ENCODE data around the gene NPAS1. TPM values are rescaled to one million over a fixed set of nuclear protein-coding genes. Genes with fewer than 3 reads are reported as not detected.

NPAS1 gene
- total RNA-seq, 1 donor from 2014 or later, result 2.0 TPM

GRCh38 chr19:47013041-47013517 is 6.6 kb upstream of the NPAS1 start:
- DNase-seq (ENCODE audit: low read depth), result peak; percentile 76

- no peak for DNase-seq (ENCODE audit: low read depth)
Measured at GRCh38 chr19:47018923-47019322, 714 bp upstream of the NPAS1 start.

- no peak for DNase-seq (ENCODE audit: low read depth)
Measured at GRCh38 chr19:47020132-47020805, 632 bp downstream of the NPAS1 start.

GRCh38 chr19:47020992-47021496 is 1.4 kb downstream of the NPAS1 start:
- no peak for DNase-seq (ENCODE audit: low read depth)

GRCh38 chr19:47021536-47022139 is 2.0 kb downstream of the NPAS1 start:
- DNase-seq (ENCODE audit: low read depth), result no peak

- DNase-seq (ENCODE audit: low read depth), result no peak
Measured at GRCh38 chr19:47022140-47022536, 2.5 kb downstream of the NPAS1 start.

GRCh38 chr19:47022541-47023447 is 3.2 kb downstream of the NPAS1 start:
- no peak for DNase-seq (ENCODE audit: low read depth)

GRCh38 chr19:47023448-47023794 is 3.8 kb downstream of the NPAS1 start:
- DNase-seq (ENCODE audit: low read depth), result no peak

- DNase-seq (ENCODE audit: low read depth), result no peak
Measured at GRCh38 chr19:47024502-47024901, 4.9 kb downstream of the NPAS1 start.

GRCh38 chr19:47026156-47026555 is 6.5 kb downstream of the NPAS1 start:
- DNase-seq (ENCODE audit: low read depth), result no peak

GRCh38 chr19:47026889-47027288 is 7.3 kb downstream of the NPAS1 start:
- DNase-seq (ENCODE audit: low read depth), result no peak

GRCh38 chr19:47027586-47028088 is 8.0 kb downstream of the NPAS1 start:
- no peak for DNase-seq (ENCODE audit: low read depth)

- DNase-seq (ENCODE audit: low read depth), result no peak
Measured at GRCh38 chr19:47028195-47028601, 8.6 kb downstream of the NPAS1 start.

GRCh38 chr19:47032171-47032811 is 12.7 kb downstream of the NPAS1 start:
- no peak for DNase-seq (ENCODE audit: low read depth)

GRCh38 chr19:47035127-47036096 is 15.8 kb downstream of the NPAS1 start:
- DNase-seq (ENCODE audit: low read depth), result peak; percentile 85

GRCh38 chr19:47036097-47036651 is 16.5 kb downstream of the NPAS1 start:
- no peak for DNase-seq (ENCODE audit: low read depth)

- no peak for DNase-seq (ENCODE audit: low read depth)
Measured at GRCh38 chr19:47037766-47038165, 18.1 kb downstream of the NPAS1 start.

- DNase-seq (ENCODE audit: low read depth), result no peak
Measured at GRCh38 chr19:47039239-47039874, 19.7 kb downstream of the NPAS1 start.

GRCh38 chr19:47040869-47041268 is 21.2 kb downstream of the NPAS1 start:
- no peak for DNase-seq (ENCODE audit: low read depth)

Measured in myocyte (in vitro differentiated cells).